ENCODE data around the gene KCNMA1.

KCNMA1 gene

DNA sequence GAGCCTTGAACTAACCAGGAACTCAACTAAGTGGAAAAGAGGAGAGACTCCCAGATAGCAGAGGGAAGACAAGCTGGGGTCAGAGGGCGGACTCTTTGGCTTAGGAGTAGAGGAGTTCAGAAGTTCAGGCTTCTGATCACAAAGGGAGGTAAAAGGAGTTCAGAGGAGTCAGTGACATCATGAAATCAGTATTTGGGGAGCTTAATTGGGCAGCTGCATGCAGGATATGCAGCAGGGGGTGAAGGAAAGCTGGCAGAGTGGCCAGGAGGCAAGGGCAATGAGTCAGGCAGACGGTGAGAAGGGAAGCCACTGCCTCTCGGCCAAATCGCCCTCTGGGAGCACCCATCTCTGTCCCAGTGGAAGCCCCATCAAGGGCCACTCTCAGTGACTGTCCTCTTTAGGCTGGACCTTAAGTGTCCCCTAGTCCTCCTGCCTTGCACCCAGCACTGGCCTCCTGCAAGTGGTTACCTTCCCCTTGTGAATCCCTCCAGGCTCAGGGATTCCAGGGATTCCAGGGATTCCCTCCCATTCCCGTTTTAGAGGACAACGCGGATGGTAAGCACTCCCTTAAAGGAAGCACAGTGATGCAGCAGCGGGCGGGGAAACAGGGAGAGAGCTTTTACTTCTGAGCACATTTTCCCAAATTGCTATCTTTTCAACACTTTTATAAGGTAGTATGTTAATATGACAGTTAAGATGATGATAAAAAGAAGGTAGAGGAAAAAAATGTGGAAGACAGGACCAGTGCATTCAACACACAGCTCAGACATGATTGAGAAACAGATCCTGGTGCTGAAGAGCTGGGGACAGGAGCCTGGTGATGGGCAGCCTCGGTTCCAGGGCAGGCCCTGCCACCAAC lies 72.6 kb downstream of the KCNMA1 start:
- TF ChIP-seq, protein P1, sequence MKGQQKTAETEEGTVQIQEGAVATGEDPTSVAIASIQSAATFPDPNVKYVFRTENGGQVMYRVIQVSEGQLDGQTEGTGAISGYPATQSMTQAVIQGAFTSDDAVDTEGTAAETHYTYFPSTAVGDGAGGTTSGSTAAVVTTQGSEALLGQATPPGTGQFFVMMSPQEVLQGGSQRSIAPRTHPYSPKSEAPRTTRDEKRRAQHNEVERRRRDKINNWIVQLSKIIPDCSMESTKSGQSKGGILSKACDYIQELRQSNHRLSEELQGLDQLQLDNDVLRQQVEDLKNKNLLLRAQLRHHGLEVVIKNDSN (IDR thresholded peaks at IDR 0.05): no peak
- TF ChIP-seq EP300 (IDR thresholded peaks at IDR 0.05; ENCODE audit: borderline replicate concordance) (peak; percentile 52; the same call in 1 of the 2 replicates), ZBTB7A (IDR thresholded peaks at IDR 0.05; ENCODE audit: low read depth) (no peak), FOXM1 (IDR thresholded peaks at IDR 0.05; ENCODE audit: borderline replicate concordance, low read depth) (no peak), CREB1 (IDR thresholded peaks at IDR 0.05; ENCODE audit: low read depth) (no peak), YY1 (IDR thresholded peaks at IDR 0.05; ENCODE audit: low read depth) (0 out of 2 replicates have a peak, but pooled peaks have one; percentile 18), CEBPB (IDR thresholded peaks at IDR 0.05) (no peak), TCF12 (IDR thresholded peaks at IDR 0.05; ENCODE audit: low read depth) (no peak), RAD21 (IDR thresholded peaks at IDR 0.05; ENCODE audit: low read depth) (no peak), NFIC (IDR thresholded peaks at IDR 0.05) (peak; percentile 54), TAF1 (IDR thresholded peaks at IDR 0.05; ENCODE audit: low read depth) (no peak), EGR1 (IDR thresholded peaks at IDR 0.05) (no peak), TEAD4 (IDR thresholded peaks at IDR 0.05) (peak; percentile 43; the same call in 1 of the 2 replicates)
- TF ChIP-seq, protein P2, sequence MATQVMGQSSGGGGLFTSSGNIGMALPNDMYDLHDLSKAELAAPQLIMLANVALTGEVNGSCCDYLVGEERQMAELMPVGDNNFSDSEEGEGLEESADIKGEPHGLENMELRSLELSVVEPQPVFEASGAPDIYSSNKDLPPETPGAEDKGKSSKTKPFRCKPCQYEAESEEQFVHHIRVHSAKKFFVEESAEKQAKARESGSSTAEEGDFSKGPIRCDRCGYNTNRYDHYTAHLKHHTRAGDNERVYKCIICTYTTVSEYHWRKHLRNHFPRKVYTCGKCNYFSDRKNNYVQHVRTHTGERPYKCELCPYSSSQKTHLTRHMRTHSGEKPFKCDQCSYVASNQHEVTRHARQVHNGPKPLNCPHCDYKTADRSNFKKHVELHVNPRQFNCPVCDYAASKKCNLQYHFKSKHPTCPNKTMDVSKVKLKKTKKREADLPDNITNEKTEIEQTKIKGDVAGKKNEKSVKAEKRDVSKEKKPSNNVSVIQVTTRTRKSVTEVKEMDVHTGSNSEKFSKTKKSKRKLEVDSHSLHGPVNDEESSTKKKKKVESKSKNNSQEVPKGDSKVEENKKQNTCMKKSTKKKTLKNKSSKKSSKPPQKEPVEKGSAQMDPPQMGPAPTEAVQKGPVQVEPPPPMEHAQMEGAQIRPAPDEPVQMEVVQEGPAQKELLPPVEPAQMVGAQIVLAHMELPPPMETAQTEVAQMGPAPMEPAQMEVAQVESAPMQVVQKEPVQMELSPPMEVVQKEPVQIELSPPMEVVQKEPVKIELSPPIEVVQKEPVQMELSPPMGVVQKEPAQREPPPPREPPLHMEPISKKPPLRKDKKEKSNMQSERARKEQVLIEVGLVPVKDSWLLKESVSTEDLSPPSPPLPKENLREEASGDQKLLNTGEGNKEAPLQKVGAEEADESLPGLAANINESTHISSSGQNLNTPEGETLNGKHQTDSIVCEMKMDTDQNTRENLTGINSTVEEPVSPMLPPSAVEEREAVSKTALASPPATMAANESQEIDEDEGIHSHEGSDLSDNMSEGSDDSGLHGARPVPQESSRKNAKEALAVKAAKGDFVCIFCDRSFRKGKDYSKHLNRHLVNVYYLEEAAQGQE (IDR thresholded peaks at IDR 0.05; ENCODE audit: low read depth): no peak
- TF ChIP-seq, protein P3, sequence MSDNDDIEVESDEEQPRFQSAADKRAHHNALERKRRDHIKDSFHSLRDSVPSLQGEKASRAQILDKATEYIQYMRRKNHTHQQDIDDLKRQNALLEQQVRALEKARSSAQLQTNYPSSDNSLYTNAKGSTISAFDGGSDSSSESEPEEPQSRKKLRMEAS (IDR thresholded peaks at IDR 0.05): no peak

DNA sequence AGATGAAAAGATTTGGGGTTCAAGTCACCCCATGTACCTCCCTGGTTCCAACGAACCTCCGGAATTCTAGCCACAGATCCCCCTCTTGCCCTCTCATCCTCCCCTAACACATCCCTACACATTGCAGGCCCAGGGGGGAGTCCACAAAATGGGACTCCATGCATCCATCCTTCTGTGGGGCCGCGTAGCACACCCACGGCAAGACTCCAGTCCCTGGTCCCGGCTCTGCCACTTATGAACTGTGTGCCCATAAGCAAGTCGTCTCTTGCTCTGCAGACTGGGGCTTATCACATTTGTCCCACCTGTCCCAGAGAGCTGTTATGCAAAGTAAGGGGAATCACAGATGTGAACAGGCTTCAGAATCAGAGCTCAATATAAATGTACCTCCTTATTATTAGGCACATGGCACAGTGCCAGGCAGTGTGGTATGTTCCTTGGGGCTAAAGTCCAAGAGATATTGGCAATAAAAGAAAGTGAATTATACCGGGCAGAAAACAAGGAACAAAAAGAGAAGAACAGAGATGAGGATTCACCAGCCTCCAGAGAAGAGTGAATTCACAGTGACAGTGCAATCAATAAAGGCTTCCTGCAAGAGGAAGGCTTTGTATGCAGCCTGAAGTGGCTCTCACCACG lies 73.9 kb downstream of the KCNMA1 start:
- TF ChIP-seq NFIC (IDR thresholded peaks at IDR 0.05) (peak; percentile 42; the same call in 1 of the 2 replicates), CREB1 (IDR thresholded peaks at IDR 0.05; ENCODE audit: low read depth) (no peak)
- TF ChIP-seq, protein P1 (IDR thresholded peaks at IDR 0.05): no peak

DNA sequence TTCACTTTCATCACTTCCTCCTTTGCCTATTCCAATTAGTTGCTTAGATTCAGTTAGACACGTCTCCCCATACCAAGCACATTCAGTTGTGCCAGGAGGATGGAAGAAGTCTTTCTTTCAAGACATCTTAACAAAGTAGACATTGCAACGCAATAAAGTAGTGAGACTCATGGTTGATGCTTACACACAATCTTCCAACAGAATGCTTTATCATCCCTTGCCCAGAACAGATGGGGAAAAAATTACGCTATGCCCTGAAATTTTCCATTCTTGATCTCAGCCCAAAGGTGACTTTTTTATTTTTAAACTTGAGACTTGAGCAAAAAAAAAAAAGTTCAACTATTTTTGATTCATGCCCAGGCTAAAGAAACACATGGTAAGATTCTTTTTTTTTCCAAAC lies 74.9 kb downstream of the KCNMA1 start:
- TF ChIP-seq, protein P3 (IDR thresholded peaks at IDR 0.05): no peak
- TF ChIP-seq TCF12 (IDR thresholded peaks at IDR 0.05; ENCODE audit: low read depth): no peak
- no peak for TF ChIP-seq TAF1 (IDR thresholded peaks at IDR 0.05; ENCODE audit: low read depth)
- no peak for TF ChIP-seq YY1 (IDR thresholded peaks at IDR 0.05; ENCODE audit: low read depth)

DNA sequence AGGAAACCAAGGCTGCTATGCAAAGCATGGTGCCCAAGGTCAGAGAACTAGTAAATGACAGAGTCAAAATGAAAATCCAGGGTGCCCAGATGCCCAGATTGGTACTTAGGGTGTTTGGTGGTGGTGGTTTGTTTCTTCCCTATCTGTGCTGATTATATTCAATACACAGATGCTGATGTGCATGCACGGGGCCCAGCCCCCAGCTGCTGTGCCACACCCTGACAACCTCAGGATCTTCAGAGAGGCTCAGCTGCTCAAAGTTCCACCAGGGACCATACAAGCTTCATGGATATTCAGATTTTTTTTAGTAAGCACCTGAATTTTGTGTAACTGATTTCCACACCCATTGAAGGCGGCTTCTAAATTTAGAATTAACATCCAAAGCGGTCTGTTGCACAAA lies 75.6 kb downstream of the KCNMA1 start:
- TF ChIP-seq, protein P3 (IDR thresholded peaks at IDR 0.05): no peak
- TF ChIP-seq CREB1 (IDR thresholded peaks at IDR 0.05; ENCODE audit: low read depth): no peak
- TF ChIP-seq, protein P1 (IDR thresholded peaks at IDR 0.05): no peak
- no peak for TF ChIP-seq RAD21 (IDR thresholded peaks at IDR 0.05; ENCODE audit: low read depth)

DNA sequence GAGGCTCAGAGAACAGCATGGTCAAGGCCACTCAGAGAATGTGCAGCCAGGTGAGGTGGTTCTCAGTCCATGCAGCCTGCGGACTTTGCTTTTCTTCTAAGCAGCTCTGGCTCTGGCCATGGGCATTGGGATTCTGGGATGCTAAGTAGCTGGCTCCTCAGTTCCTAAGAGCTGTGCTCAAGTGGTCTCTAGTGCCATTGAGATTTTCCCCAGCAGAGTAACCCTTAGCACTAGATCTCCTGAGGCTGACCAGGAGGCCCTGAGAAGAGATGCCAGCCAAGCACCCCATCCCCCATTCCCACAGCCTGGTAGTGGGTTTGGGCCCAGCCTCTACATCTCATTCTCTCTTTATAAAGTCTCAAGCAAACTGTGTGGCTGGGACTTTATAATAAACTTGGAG lies 77.1 kb downstream of the KCNMA1 start:
- TF ChIP-seq EP300 (IDR thresholded peaks at IDR 0.05; ENCODE audit: borderline replicate concordance) (no peak), RAD21 (IDR thresholded peaks at IDR 0.05; ENCODE audit: low read depth) (no peak), ZBTB7A (IDR thresholded peaks at IDR 0.05; ENCODE audit: low read depth) (no peak), EGR1 (IDR thresholded peaks at IDR 0.05) (no peak), CREB1 (IDR thresholded peaks at IDR 0.05; ENCODE audit: low read depth) (no peak), TCF12 (IDR thresholded peaks at IDR 0.05; ENCODE audit: low read depth) (no peak), TEAD4 (IDR thresholded peaks at IDR 0.05) (no peak), NFIC (IDR thresholded peaks at IDR 0.05) (no peak), YY1 (IDR thresholded peaks at IDR 0.05; ENCODE audit: low read depth) (no peak), CEBPB (IDR thresholded peaks at IDR 0.05) (no peak), TAF1 (IDR thresholded peaks at IDR 0.05; ENCODE audit: low read depth) (no peak)
- TF ChIP-seq, protein P1 (IDR thresholded peaks at IDR 0.05): no peak
- TF ChIP-seq, protein P2 (IDR thresholded peaks at IDR 0.05; ENCODE audit: low read depth): no peak
- TF ChIP-seq, protein P3 (IDR thresholded peaks at IDR 0.05): no peak

All from Ishikawa (cell line).